ENCODE results near the gene C1orf21.

C1orf21 gene

DNA sequence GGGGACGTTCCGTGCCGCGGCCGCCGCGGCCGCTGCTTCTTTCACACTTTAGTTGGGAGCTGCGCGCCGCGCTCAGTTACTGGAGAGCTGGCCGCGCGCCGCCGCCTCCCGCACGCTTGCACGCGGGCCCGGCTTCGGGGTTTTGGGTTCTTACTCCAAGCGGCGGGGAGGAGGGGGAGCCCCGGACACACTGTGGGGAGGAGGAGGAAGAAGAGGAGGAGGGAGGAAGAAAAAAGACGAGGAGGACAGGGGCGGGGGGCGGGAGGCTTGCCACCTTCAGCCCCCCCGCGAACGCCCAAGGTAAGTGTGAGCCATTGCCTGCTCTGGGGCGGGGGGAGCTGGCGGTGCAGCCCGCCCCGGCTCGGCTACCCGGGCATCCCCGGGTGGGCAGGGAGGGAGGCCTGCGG is 243 bp downstream of the C1orf21 start:
- no peak for DNase-seq (ENCODE audit: low read depth, low spot score)

DNA sequence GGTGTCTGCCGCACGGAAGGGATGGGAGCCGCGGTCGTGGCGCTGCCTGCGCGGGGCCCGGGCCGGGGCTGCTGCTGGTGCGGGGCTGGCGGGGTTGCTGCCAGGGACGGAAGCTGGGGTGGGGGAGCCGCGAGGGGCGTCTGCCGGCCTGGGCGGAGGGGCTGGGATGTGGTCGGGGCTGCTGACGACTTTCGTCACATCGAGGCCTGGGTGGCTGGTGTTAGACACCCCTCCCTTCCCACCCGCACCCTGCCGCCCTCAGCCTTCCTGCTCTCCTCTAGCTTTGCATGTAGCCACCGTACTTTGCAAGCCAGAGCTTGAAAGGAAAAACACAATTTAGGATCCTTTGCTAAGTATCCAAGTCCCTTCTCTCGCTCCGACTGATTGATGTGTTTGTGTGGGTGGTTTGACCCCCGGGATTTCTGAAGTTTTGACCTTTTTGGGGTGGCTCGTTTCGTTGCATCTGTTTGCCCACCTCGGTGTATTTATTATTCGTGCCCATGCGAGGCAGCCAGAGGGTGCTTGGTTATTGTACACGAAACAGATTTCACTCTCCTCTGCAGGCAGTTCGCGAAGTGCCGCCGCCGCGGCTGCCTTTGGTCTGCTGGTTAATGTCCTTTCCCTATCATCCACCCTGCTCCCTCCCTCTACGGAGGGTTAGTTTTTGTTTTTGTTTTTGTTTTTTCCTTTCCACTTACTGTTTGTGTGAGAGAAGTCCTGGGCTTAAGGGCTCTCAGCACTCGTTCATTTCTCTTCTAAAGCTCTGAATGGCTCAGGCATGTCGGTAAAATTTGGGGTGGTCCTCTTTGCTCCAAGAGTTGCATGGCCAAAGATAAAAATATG is 868 bp downstream of the C1orf21 start:
- DNase-seq (ENCODE audit: low read depth, low spot score), result no peak

DNA sequence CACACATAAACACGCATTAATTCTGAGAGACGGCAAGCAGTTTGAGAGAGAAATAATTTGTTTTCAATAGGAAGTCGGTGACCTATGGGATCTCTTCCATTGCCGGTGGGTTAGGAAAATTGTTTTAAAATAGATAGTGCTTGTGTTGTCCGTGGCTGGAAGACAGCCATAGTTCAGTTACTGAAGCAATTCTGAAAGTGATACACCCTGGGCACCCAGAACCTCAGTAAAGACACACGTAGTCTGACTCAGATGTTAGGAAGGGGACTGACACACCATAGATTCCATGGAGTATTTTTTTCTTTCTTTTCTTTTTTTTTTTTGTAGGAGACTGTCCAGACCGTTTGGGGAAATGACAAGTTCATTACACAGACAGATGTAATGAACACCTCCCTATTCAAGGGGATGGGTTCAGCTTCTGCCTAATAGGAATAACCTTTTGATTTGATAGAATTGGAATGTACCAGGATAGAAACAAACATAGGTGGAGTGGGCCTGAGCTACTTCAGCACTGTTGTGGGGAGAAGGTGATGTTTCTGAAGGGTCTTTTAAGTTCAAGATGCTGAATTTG is 1.6 kb downstream of the C1orf21 start:
- no peak for DNase-seq (ENCODE audit: low read depth, low spot score)

DNA sequence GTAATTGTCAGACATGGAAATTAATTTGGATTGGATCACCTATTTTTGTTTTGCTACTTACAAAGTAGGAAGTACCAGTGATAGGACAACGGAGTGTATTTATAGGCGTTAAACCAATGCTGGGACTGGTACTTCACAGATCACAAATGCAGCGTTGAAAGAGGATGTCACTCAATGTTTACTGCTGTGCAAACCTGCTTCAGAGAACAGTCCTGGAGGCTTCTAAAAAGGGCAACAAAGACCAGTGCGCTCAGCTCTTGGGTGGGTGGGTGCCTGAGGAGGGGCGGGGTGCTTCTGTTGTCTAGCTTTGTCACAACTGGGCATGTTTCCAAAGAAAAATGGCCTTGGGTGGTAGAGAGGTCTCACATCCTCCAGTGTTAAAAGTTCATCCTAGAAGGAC is 2.1 kb downstream of the C1orf21 start:
- no peak for DNase-seq (ENCODE audit: low read depth, low spot score)

DNA sequence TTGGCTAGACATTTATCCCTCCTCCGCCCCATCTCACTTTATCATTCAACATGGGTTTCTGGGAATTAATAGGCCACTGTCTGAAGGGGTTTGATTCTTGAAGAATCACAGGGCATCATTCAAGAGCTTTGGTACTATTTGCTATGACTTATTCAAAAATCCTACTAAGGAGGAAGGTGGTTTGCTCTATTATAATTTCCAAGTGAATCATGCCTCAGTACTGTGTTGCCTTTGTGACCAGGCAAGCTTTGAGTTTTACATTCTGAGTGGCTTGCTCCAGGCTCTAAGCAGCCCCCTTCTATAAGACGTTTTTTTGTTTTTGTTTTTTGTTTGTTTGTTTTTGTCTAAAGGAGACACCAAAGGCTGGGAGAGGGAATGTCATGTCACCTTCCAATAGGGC is 2.6 kb downstream of the C1orf21 start:
- no peak for DNase-seq (ENCODE audit: low read depth, low spot score)

DNA sequence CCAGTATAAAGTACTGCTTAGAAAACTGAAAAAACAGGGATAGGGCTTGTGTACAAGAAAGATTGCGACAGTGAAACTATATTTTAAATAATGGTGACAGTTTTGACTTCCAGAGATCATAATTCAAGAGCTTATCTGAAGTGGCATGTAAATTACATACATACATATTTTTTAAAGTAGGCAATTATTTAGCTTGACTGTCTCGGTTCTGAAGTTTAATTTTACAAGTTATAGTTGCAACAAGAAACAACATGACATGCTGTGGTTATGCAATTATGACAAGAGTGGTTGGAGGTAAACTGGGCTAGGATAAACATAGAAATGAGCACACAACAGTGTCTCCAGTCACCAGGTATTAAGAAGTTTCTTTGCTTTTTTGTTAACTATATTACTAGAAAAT is 4.1 kb downstream of the C1orf21 start:
- no peak for DNase-seq (ENCODE audit: low read depth, low spot score)

DNA sequence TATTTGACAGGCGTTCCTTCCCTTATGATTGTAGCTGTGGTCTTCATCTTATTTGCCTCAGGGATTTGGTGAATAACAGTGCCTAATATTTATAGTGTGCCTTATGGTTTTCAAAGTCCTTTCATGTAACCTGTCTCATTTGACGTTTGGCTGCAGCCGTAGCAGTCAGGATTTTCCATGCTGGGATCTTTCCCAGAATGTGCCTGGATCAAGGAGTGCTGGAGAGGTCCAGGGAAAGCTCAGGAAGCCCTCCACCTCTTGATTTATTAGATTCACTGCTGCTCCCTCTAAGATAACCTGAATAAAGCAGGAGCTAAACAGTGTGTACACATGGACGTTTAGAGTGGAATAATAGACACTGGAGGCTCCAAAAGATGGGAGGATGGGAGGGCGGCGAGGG is 5.2 kb downstream of the C1orf21 start:
- DNase-seq (ENCODE audit: low read depth, low spot score), result no peak

DNA sequence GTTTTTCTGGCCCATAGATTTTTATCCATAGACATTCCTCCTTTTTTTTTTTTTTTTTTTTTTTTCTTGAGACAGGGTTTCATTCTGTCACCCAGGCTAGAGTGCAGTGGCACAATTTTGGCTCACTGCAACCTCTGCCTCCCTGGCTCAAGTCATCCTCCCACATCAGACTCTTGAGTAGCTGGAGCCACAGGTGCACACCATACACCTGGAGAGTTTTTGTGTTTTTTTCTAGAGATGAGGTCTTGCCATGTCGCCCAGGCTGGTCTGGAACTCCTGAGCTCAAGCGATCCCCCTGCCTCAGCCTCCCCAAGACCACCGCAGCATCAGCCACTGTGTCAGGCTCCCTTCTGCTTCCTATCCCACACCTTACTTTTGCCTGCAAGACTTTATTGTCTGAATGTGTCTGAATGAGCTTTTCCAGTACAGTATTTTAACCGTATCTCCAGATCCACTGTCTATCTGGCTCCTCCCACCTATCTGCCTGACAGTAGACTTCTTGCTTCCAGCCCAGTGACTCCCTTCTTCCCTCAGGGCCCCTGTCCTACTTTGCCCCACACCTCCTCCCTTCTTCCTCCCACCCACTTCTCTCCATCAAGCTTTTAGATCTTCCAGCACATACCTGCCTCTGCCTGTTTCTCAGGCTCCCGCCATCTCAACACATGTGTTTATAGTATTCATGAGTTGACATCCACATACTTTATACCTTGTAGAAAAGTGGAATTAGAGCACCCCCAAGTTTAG is 6.1 kb downstream of the C1orf21 start:
- DNase-seq (ENCODE audit: low read depth, low spot score), result no peak

DNA sequence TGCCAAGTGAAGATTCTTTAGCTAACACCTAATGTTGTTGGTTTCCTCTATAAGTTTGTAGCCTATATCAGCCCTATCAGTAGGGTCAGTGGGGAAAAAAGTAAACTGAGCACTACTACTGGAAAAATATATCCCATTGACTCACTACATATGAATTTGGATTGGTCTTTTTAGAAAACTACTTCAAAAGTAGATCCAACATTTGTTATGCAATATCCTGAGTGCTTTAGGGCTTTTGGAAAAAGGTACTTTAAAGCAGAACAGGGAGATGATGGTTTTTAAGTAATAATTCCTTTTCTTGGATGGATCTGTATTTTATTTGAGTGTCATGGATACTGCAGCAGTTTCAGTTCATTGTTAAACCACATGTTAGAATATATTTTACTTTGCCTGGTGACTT is 7.1 kb downstream of the C1orf21 start:
- DNase-seq (ENCODE audit: low read depth, low spot score), result no peak

DNA sequence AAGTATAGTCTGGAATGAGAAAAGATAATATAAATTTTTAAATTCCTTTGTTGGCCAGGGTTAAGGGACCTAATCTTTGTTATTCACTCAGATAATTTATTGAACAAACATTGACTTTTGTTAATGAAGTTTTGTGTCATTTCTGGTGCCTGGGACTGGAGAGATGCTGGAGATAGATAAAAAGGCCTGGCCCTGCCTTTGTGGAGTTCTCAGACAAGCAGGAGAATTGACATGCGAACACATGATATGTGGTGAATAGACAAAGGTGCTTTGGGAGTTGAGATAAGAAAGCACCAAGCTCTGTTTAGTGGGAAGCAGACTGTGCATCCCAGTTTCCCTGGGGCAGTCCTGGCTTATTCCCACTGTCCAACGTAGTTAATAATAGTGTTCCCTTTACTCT is 8.5 kb downstream of the C1orf21 start:
- no peak for DNase-seq (ENCODE audit: low read depth, low spot score)

DNA sequence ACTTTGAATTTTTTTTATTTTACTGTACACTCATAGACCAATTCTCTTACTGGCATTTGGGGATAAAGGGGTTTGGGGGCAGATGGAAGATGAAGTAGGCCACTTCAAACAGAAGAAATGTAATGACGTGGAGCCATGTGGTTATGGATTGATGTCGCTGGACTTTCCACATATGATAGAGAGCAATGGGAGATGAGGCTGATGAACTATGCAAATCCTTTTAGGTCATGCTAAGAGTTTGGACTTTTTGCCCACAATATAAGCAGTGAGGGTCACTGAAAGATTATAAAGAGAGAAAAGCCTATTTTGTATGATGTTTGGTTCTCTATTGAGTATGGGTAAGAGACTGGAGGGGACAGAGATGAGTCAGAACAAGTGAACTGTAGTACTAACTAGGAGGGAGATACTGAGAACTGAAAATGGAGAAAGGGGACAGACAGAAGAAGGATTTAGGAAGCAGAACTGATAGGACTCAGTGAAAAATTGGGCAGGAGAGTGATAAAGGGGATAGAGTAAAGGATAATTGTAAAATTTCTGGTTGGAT is 9.2 kb downstream of the C1orf21 start:
- no peak for DNase-seq (ENCODE audit: low read depth, low spot score)

DNA sequence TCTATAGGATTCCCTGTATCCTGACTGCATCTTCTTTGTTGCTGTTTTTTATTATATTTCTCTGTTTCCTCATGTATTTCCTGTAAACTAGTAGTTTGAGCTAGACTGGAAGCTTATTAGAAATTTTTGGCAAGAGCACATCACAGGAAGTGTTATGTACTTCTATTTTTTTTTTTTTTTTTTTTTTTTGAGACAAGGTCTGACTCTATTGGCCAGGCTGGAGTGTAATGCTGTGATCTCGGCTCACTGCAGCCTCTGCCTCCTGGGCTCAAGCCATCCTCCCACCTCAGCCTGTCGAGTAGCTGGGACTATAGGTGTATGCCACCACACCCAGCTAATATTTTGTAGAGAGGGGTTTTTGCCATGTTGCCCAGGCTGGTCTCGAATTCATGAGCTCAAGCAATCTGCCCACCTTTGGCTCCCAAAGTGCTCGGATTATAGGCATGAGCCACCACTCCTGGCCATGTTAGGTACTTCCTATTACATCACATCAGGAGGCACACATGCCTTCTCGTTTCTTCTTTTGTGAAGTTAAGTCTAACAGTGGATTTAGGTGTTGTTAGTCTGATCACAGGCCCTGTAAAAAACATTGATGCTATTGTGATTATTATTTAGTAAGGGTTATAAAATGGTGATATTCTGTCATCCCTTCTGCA is 12.5 kb downstream of the C1orf21 start:
- no peak for DNase-seq (ENCODE audit: low read depth, low spot score)

DNA sequence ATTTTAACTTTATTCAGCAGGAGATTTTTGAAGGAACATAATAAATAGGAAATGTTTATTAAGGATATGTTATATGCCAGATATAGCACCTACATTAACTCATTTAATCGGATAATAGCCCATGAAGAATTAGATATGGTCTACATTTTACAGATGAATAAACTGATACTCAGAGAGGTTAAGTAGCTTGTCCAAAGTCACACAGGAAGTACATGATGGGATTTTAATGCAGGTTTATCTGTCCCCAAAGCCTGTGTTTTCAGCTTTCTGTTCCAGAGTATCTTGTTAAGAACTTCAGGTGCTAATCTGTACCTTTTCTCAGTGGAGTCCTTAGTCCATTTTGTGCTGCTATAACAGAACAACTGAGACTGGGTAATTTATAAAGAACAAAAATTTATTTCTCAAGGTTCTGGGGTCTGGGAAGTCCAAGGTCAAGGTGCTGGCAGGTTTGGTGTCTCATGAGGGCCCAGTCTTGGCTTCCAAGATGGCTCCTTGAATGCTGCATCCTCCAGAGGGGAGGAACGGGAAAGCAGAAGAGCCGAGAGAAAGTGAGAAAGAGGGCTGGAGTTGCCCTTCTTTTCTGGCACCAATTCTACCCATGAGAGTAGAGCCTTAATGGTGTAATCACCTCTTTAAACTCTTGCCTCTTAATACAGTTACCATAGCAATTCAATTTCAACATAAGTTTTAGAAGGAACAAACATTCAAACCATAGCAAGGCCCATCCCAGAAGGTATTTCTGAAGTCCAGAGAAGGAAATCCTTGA is 17.3 kb downstream of the C1orf21 start:
- DNase-seq (ENCODE audit: low read depth, low spot score), result no peak

DNA sequence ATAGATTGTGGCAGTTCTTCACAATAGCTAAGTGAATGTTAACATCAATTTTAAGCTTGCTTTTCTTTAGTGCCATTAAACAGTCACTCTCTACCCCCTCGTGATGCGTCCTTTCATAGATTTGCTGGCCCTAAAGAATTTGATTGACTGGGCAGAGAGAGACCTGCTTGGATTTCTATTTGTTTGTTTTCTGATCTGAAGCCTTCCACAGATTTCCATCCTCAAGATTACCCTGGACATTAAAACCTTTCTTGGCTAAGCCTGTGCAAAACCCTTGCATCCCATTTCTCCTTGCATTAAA is 17.8 kb downstream of the C1orf21 start:
- no peak for DNase-seq (ENCODE audit: low read depth, low spot score)

DNA sequence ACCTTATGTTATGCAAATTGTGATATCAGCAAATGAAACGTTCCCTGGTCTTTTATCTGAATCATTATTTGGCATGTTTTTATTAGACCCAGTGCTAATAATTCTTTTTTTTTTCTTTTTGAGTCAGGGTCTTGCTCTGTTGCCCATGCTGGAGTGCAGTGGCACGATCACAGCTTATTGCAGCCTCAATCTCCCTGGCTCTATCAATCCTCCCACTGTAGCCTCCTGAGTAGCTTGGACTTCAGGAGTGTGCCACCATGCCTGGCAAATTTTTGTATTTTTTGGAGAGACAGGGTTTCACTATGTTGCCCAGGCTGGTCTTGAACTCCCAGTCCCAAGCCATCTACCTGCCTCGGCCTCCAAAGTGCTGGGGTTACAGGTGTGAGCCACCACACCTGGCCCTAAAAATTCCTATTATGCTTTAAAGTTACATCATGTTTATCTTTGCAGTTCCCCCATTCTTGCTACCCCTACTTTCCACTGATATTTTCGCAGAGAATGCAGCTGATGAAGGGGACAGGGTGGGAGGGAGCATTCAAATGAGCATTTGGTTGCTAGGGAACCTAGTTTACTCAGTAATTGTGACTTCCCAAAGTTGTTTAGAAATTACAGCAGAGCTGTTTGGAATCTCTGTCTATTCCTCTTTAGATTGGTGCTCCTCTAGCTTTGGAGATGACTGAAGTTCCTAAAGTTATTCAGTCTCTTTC is 18.4 kb downstream of the C1orf21 start:
- DNase-seq (ENCODE audit: low read depth, low spot score), result no peak

DNA sequence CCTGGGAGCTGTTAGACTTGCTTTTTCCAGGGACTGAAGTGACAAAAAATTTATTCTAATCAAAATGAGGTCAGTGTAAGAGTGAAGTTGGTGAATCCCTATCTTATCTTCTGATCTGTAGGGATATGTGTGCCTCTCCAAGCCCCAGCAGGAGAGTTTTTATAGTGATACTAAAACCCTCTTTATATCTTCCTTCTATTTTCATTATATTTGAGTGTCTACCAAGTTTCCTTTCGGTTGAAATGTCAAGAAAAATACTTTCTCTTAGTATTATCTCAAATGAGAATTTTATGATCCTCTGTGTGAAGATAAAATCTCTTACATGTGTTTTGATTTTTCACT is 18.9 kb downstream of the C1orf21 start:
- DNase-seq (ENCODE audit: low read depth, low spot score), result no peak

DNA sequence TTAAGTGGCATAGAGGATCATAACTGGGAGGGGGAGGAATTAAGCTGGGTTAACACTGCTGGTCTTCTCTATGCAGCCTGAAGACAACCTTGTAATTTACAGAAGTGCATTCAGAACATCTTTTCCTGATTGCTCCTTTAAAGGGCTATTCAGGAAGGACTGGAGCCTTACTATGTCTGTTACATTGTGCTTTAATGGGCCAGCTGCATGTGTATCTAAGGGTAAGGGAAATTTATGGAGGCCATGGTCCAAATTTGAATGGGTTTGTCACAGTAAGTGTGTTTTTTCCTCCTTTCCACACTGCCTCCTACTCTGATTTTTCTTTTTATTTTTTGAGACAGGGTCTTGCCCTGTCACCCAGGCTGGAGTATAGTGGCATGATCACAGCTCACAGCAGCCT is 19.6 kb downstream of the C1orf21 start:
- DNase-seq (ENCODE audit: low read depth, low spot score), result no peak

DNA sequence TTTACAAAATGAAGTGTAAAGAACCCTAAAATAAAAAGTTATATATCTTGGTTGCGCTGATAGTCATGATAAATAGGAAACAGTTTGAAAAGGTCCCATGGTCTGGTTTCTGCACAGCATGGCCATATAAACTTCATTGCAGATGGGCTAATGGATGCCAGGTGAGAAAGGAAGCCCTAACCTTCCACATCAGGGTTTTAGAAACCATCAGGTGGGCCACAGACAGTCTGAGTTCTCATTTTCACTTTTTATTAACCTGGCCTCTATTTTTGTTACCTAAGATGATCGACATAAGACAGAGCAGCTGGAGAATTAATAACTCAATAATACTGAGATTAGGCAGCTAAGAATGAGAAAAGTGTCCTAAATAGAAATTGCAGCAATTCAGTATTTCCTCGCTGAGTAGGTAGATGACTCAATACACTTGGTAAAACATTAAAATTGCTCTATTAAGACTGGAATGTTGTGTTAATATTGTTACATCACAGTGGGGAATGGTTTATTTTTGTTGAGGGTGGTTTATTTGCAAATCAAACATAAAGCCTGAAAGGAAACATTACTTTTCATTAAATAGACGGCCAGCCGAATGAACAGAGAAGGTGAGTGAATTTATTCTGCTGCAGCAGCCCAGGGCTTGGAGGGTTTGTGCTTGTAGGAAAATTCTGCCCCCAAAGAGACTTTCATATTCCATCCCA is 21.1 kb downstream of the C1orf21 start:
- no peak for DNase-seq (ENCODE audit: low read depth, low spot score)

DNA sequence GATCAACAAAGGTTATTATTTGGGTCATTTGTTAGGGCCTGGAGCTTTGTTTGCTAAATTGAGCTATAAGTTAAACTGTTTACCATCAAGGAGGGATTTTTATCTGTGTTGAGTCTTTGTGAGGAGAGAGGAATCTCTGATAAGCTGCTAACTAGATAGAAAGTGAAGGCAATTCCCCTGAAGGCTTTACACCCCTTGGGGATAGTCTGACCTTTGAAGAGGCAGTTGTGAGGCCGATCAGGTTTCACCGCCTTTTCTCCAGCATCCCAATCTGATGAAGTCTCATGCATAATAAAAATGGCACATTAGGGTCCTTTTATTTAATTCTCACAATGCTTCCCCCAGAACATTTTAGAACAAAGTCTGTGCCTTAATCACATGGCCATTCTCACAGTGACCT is 21.8 kb downstream of the C1orf21 start:
- no peak for DNase-seq (ENCODE audit: low read depth, low spot score)

DNA sequence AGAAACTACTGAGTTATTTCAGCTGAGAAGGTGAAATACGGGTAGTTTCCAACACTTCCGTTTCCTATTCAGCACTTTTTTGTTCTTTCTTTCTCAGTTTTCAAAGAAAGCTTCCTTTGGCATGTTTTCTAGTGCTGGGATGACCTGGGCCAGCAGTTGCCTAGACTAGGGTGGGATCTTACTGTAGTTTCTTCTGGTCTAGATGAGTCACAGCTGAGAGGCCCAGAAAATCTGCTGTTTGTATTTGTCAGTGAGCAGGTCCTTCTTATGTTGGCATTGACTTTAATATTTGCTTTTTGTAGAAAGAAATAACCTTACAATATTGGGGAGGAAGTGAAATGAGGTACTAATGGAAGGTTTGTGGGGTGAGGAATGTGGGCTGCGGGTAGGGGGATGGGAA is 22.2 kb downstream of the C1orf21 start:
- DNase-seq (ENCODE audit: low read depth, low spot score), result no peak

Measured in activated naive CD8-positive, alpha-beta T cell treated with anti-CD3 and anti-CD28 coated beads, Interleukin-2, amount 50 U/mL, for 16 hours (primary cell).